HCT116 (cell line): ENCODE data around the gene DPH3.

Source experiments
- CTCF ChIP-seq, 3 experiments: fragments of 200-600 bp in 1 of 3; sonication (generic) in 1 of 3; IDR thresholded peaks in 2 of 3; conservative IDR thresholded peaks in 1 of 3; 2 replicates each; pipeline ENCODE4 v1.5.1; 2012 to 2017; ENCODE audit warnings: low read depth in 2 of 3, low read length in 2 of 3, antibody characterized with exemption in 1 of 3, borderline replicate concordance in 1 of 3, control low read depth in 1 of 3, mild to moderate bottlenecking in 1 of 3, mixed read lengths in 1 of 3, mixed run types in 1 of 3, moderate library complexity in 1 of 3; ENCODE audit not compliant: insufficient read depth in 1 of 3
- EZH2phosphoT487 ChIP-seq: fragments of 200-600 bp; IDR thresholded peaks from 2 replicates; pipeline ENCODE4 v1.6.1; 2018; ENCODE audit warnings: antibody characterized with exemption, borderline replicate concordance
- YY1 ChIP-seq: IDR thresholded peaks from 2 replicates; pipeline ENCODE4 v1.6.1; 2011; ENCODE audit warnings: low read length, low read depth, moderate library complexity, mild to moderate bottlenecking; ENCODE audit not compliant: insufficient replicate concordance; ENCODE audit errors: extremely low read depth
- ZBTB33 ChIP-seq: IDR thresholded peaks from 2 replicates; pipeline ENCODE4 v1.6.1; 2011; ENCODE audit warnings: mild to moderate bottlenecking, low read length, moderate library complexity; ENCODE audit not compliant: insufficient replicate concordance; ENCODE audit errors: extremely low read depth
- ZNF274 ChIP-seq: fragments of 200-500 bp; sonication (Bioruptor generic); IDR thresholded peaks from 2 replicates; pipeline ENCODE4 v1.6.1; 2014; ENCODE audit warnings: mild to moderate bottlenecking, low read depth, low read length, inconsistent platforms

- no peak for TF ChIP-seq CTCF (IDR thresholded peaks at IDR 0.05 in 2 of 3, conservative IDR thresholded peaks at IDR 0.05 in 1 of 3; ENCODE audit: borderline replicate concordance in 1 of 3, insufficient read depth in 1 of 3, low read depth in 2 of 3, low read length in 2 of 3)
- no peak for TF ChIP-seq YY1
- TF ChIP-seq ZNF274, result no peak
- TF ChIP-seq EZH2phosphoT487, result no peak
- no peak for TF ChIP-seq ZBTB33
These were observed 42.2 kb downstream of the DPH3 start for GRCh38 chr3:16222547-16222946.
